ENCODE measurements around the gene TESK2. TPM values are rescaled to one million over a fixed set of nuclear protein-coding genes. Genes with fewer than 3 reads are reported as not detected.

TESK2 gene
- 1.1 and 1.3 TPM in 2 replicates for total RNA-seq

GRCh38 chr1:45490626-45491486 lies at the start of gene TESK2:
TESK2 (minus strand) TSS chr1:45491163; CDS start chr1:45457785, 33,378 bp downstream.

GRCh38 chr1:45521413-45522323 lies 30.7 kb upstream of the TESK2 start, which contains the start of gene PRDX1:
PRDX1 (minus strand) TSS chr1:45521884; CDS start chr1:45519043, 2,841 bp downstream.

GRCh38 chr1:45339789-45340558 lies 151.0 kb downstream of the TESK2 start, which contains the start of the genes MUTYH and TOE1:
MUTYH (minus strand) TSS chr1:45340440; CDS start chr1:45334505, 5,935 bp downstream.
TOE1 (plus strand) TSS chr1:45340170; CDS start chr1:45340253, 83 bp downstream.

GRCh38 chr1:45326627-45327623 lies 164.0 kb downstream of the TESK2 start, which contains the start of gene HPDL:
HPDL (plus strand) TSS chr1:45326895; CDS start chr1:45327149, 254 bp downstream.

Other genes with a start within 250 kb of the TESK2 start
- gene HPDL, start 164.3 kb downstream of the TESK2 start, total RNA-seq = 5.2 and 6.1 TPM in 2 replicates
- 25.7 and 28.4 TPM in 2 replicates for gene TOE1, start 151.0 kb downstream of the TESK2 start, total RNA-seq
- 15.6 and 16.3 TPM in 2 replicates for gene MUTYH, start 150.7 kb downstream of the TESK2 start, total RNA-seq
- gene CCDC163, start 8.9 kb upstream of the TESK2 start, total RNA-seq = 0.30 and 0.32 TPM in 2 replicates
- gene MMACHC, start 9.1 kb upstream of the TESK2 start, total RNA-seq = 0.61 and 0.97 TPM in 2 replicates
- 929 and 1,270 TPM in 2 replicates for gene PRDX1, start 30.7 kb upstream of the TESK2 start, total RNA-seq
- gene AKR1A1, start 59.7 kb upstream of the TESK2 start, total RNA-seq = 172 and 201 TPM in 2 replicates
- gene NASP, start 92.9 kb upstream of the TESK2 start, total RNA-seq = 81.2 and 126 TPM in 2 replicates
- gene CCDC17, start 132.9 kb upstream of the TESK2 start, total RNA-seq = 0.65 and 0.76 TPM in 2 replicates
- 99.1 and 99.4 TPM in 2 replicates for gene GPBP1L1, start 195.4 kb upstream of the TESK2 start, total RNA-seq
- 12.3 and 13.1 TPM in 2 replicates for gene TMEM69, start 197.0 kb upstream of the TESK2 start, total RNA-seq

Measured in epithelial cell of umbilical artery (primary cell).